ENCODE measurements around the gene HTR3B.
"Not testable (repeated sequence)": the region's sequence is repeated elsewhere in the genome, so short reads cannot be mapped to it uniquely, and the experiment has no call there.

Gene HTR3B

GRCh38 chr11:113888848-113889247 lies 15.7 kb upstream of the HTR3B start:
- Histone ChIP-seq H3K4me1 (ENCODE audit: insufficient read depth, low read length) (peaks cover 17% of the 10 kb centered on the region), H3K27me3 (ENCODE audit: insufficient read depth, low read length) (no peaks in the 10 kb centered on the region), H3K4me3 (ENCODE audit: low read length) (no peak overlapping the region), H3K36me3 (ENCODE audit: insufficient read depth, low read length) (no peaks in the 10 kb centered on the region), H3K9ac (ENCODE audit: low read depth, low read length) (no peak overlapping the region), H3K9me3 (ENCODE audit: insufficient read depth, low read depth, low read length) (no peaks in the 10 kb centered on the region), H3K27ac (ENCODE audit: low read depth, low read length) (no peak overlapping the region)

DNA sequence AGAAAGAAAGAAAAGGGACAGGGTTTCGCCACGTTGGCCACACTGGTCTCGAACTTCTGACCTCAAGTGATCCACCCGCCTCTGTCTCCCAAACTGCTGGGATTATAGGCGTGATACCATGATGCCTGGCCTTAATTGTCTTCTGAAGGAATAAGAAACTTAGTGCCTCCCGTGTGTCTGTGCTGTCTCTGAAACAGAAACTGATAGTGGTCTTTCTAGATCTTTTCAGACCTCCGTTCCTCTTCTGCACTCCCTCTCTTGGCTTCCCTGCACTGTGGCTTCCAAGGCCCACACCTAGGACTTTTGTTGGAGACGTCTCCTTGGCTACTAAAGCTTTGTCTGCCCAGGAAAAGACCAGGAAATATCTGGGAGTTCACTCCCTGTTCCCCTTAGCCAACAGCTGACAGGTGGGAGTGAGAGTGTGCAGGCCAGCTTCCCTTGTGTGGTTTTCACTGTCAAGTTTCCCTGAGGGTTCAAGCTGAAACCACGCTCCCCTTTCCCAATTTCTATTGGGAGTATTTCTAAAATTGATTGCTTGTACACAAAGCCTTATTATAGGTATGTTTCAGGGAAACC lies 10.1 kb upstream of the HTR3B start:
- no peak overlapping the region for H3K4me3 ChIP-seq (ENCODE audit: low read length)
- no peak overlapping the region for H3K9ac ChIP-seq (ENCODE audit: low read depth, low read length)
- no peaks in the 10 kb centered on the region for H3K9me3 ChIP-seq (ENCODE audit: insufficient read depth, low read depth, low read length)
- WGBS: 89% methylated on average over 8 of the region's 9 CpGs
- H3K27me3 ChIP-seq (ENCODE audit: insufficient read depth, low read length): no peaks in the 10 kb centered on the region
- H3K27ac ChIP-seq (ENCODE audit: low read depth, low read length): no peak overlapping the region
- peaks cover 21% of the 10 kb centered on the region for H3K4me1 ChIP-seq (ENCODE audit: insufficient read depth, low read length)
- no peaks in the 10 kb centered on the region for H3K36me3 ChIP-seq (ENCODE audit: insufficient read depth, low read length)

DNA sequence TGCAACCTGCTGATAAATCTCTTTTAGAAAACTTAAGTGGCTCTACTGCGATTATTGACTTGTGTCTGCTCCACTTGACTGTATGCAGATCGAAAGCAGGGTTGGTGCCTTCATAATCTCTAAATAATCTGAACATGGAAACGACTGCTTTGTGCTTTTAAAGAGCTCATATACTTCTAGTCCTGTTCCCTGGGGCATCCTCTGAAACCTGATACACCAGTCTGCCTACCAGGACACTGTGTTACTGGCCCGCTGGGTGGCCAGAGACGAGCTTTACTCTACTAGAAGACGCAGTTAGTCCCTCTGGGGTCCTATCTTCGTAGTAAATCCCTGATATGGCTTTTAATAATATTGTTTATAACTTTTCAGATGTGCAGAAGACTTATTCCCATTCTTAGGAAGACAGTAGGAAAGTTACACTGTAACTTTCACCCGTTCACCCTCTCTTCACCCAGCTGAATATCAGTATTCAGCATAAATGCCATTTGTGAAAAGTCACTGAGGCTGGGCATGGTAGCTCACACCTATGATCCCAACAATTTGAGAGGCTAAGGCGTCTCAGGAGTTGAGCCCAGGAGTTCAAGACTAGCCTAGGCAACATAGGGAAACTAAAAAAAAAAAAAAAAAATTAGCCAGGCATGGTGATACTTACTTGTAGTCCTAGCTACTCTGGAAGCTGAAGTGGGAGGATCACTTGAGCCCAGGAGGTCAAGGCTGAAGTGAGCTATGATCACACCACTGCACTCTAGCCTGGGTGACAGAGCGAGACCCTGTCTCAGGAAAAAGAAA lies 9.0 kb upstream of the HTR3B start:
- H3K9ac ChIP-seq (ENCODE audit: low read depth, low read length): no peak overlapping the region
- 52% methylated on average over 9 of the region's 10 CpGs for WGBS
- H3K9me3 ChIP-seq (ENCODE audit: insufficient read depth, low read depth, low read length): no peaks in the 10 kb centered on the region
- H3K27ac ChIP-seq (ENCODE audit: low read depth, low read length): no peak overlapping the region
- no peaks in the 10 kb centered on the region for H3K27me3 ChIP-seq (ENCODE audit: insufficient read depth, low read length)
- no peak overlapping the region for H3K4me3 ChIP-seq (ENCODE audit: low read length)
- peaks cover 21% of the 10 kb centered on the region for H3K4me1 ChIP-seq (ENCODE audit: insufficient read depth, low read length)
- H3K36me3 ChIP-seq (ENCODE audit: insufficient read depth, low read length): no peaks in the 10 kb centered on the region

DNA sequence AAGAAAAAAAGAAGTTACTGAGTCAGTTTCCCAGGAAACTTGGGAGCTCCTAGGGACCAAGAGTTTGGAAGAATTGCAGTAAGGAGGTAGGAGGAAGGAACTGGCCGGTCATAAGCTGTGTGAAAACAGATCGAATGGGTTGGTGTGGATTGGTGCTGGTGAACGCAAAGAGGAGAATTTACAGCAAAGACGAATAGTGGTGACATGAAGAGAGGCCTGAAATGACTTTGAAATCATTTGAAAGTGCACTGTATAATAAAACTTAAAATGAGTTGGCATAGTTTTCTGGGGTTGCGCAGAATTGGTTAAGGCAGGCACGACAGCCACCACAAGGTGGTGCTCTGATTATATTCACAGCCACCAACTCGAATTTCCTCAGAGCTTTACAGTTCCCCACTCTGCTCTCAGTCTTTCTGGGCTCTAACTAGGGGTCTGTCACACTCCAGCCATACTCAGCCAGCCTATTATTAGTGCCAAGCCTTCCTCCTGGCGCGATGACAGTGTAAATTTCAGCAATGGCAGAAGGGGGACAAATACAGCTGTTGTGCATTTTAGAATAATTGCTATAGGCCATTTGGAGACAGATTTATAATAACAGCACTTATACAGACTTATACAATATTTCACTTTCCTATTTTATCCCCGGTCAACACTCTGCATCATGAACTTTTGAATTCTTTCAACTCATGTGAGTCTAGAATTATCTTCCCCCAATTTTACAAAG lies 8.3 kb upstream of the HTR3B start:
- Histone ChIP-seq H3K27me3 (ENCODE audit: insufficient read depth, low read length) (no peaks in the 10 kb centered on the region), H3K4me1 (ENCODE audit: insufficient read depth, low read length) (peaks cover 21% of the 10 kb centered on the region), H3K9ac (ENCODE audit: low read depth, low read length) (no peak overlapping the region), H3K27ac (ENCODE audit: low read depth, low read length) (no peak overlapping the region), H3K4me3 (ENCODE audit: low read length) (no peak overlapping the region), H3K36me3 (ENCODE audit: insufficient read depth, low read length) (no peaks in the 10 kb centered on the region), H3K9me3 (ENCODE audit: insufficient read depth, low read depth, low read length) (no peaks in the 10 kb centered on the region)
- 31% methylated on average over 10 of the region's 10 CpGs for WGBS

DNA sequence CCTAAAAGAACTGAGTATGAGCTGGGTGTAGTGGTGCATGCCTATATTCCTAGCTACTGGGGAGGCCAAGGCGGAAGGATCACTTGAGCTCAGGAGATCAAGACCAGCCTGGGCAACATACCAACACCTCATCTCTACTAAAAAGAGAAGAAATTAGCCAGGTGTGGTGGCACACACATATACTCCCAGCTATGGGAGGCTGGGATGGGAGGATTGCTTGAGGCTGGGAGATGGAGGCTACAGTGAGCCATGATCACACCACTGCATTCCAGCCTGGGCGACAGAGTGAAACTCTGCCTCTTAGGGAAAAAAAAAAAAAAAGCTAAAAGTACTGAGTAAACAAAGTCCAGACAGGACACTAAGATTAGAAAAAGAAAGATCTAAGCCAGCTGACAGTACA lies 3.5 kb upstream of the HTR3B start:
- H3K36me3 ChIP-seq (ENCODE audit: insufficient read depth, low read length): no peaks in the 10 kb centered on the region
- H3K4me1 ChIP-seq (ENCODE audit: insufficient read depth, low read length): peaks cover 21% of the 10 kb centered on the region
- H3K27me3 ChIP-seq (ENCODE audit: insufficient read depth, low read length): no peaks in the 10 kb centered on the region
- no peak overlapping the region for H3K9ac ChIP-seq (ENCODE audit: low read depth, low read length)
- H3K9me3 ChIP-seq (ENCODE audit: insufficient read depth, low read depth, low read length): no peaks in the 10 kb centered on the region
- WGBS: 100% methylated on average over 1 of the region's 2 CpGs
- no peak overlapping the region for H3K4me3 ChIP-seq (ENCODE audit: low read length)
- no peak overlapping the region for H3K27ac ChIP-seq (ENCODE audit: low read depth, low read length)

DNA sequence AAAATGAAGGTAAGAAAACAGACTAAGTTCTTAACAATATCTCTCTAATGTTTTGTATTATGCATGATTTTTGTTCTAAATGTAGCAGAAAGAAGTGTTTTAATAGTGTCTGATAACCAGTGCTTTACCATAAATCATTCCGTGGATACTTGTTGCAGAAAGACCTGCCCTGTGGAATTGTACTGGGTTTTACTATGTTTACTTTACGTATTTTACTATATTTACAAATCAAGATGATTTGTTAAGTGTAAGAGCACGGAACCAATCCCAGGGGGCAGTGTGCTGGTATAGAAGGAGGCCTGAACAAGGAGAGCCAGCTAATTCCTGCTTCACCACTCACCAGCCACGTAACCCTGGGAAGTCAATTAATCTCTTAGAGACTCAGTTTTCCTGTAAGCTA lies 1.4 kb downstream of the HTR3B start:
- no peaks in the 10 kb centered on the region for H3K27me3 ChIP-seq (ENCODE audit: insufficient read depth, low read length)
- H3K27ac ChIP-seq (ENCODE audit: low read depth, low read length): no peak overlapping the region
- H3K9me3 ChIP-seq (ENCODE audit: insufficient read depth, low read depth, low read length): no peaks in the 10 kb centered on the region
- no peak overlapping the region for H3K9ac ChIP-seq (ENCODE audit: low read depth, low read length)
- H3K4me1 ChIP-seq (ENCODE audit: insufficient read depth, low read length): peaks cover 18% of the 10 kb centered on the region; the same call in 1 of the 2 replicates
- H3K4me3 ChIP-seq (ENCODE audit: low read length): no peak overlapping the region
- WGBS: 53% methylated on average over 3 of the region's 4 CpGs
- H3K36me3 ChIP-seq (ENCODE audit: insufficient read depth, low read length): no peaks in the 10 kb centered on the region

DNA sequence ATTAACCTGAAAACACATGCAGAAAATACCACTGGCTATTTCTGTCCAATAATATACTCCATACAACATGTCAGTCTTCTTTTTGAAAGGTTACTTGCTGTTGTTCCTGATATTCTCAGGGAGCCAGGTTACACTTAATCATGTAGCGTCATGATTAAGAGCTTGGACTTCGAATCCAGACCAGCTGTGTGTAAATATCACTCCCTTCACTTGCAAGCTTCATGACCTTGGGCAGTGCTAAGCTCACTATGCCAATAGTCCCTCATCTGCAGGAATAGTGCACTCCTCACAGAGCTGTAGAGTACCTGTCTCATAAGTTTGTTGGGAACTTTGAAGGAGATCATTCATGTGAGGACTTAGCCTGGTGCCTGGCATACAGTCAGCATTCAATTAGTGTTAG lies 1.9 kb downstream of the HTR3B start:
- Histone ChIP-seq H3K36me3 (ENCODE audit: insufficient read depth, low read length) (no peaks in the 10 kb centered on the region), H3K4me3 (ENCODE audit: low read length) (no peak overlapping the region), H3K9ac (ENCODE audit: low read depth, low read length) (no peak overlapping the region), H3K27me3 (ENCODE audit: insufficient read depth, low read length) (no peaks in the 10 kb centered on the region), H3K4me1 (ENCODE audit: insufficient read depth, low read length) (peaks cover 18% of the 10 kb centered on the region; the same call in 1 of the 2 replicates), H3K27ac (ENCODE audit: low read depth, low read length) (no peak overlapping the region), H3K9me3 (ENCODE audit: insufficient read depth, low read depth, low read length) (no peaks in the 10 kb centered on the region)
- WGBS: 89% methylated on average over 2 of the region's 2 CpGs

DNA sequence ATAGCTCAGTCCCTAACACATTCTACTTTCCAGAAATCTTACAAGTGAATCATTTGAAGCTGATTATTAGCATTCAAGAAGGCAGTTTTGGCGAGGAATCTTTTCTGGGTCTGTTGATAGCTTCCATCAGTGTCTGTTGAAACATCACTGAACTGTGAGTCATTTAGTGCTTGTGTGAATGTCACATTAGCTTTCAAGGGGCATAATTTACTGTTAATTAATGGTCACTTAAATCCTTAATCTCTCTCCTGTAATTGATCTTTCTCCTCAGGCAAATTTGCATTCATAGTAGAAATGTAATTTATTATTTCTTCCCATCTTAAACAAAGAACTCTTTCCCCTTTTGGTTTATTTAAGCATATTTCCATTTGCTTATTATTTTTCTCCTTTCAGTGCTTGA lies 2.6 kb downstream of the HTR3B start:
- Histone ChIP-seq H3K27me3 (ENCODE audit: insufficient read depth, low read length) (no peaks in the 10 kb centered on the region), H3K36me3 (ENCODE audit: insufficient read depth, low read length) (no peaks in the 10 kb centered on the region)
- WGBS: 90% methylated on average over 1 of the region's 1 CpG

GRCh38 chr11:113907681-113908080 lies 3.1 kb downstream of the HTR3B start:
- Histone ChIP-seq H3K9me3 (ENCODE audit: insufficient read depth, low read depth, low read length) (no peaks in the 10 kb centered on the region), H3K4me1 (ENCODE audit: insufficient read depth, low read length) (peaks cover 18% of the 10 kb centered on the region; the same call in 1 of the 2 replicates), H3K9ac (ENCODE audit: low read depth, low read length) (no peak overlapping the region), H3K36me3 (ENCODE audit: insufficient read depth, low read length) (no peaks in the 10 kb centered on the region), H3K27me3 (ENCODE audit: insufficient read depth, low read length) (no peaks in the 10 kb centered on the region), H3K4me3 (ENCODE audit: low read length) (no peak overlapping the region), H3K27ac (ENCODE audit: low read depth, low read length) (no peak overlapping the region)
- WGBS: 88% methylated on average over 8 of the region's 8 CpGs

More for the DNA sequence above, 2.6 kb downstream of the HTR3B start:
- H3K4me1 ChIP-seq (ENCODE audit: insufficient read depth, low read length): peaks cover 18% of the 10 kb centered on the region; the same call in 1 of the 2 replicates
- no peak overlapping the region for H3K4me3 ChIP-seq (ENCODE audit: low read length)
- H3K27ac ChIP-seq (ENCODE audit: low read depth, low read length): no peak overlapping the region
- no peak overlapping the region for H3K9ac ChIP-seq (ENCODE audit: low read depth, low read length)
- H3K9me3 ChIP-seq (ENCODE audit: insufficient read depth, low read depth, low read length): no peaks in the 10 kb centered on the region

DNA sequence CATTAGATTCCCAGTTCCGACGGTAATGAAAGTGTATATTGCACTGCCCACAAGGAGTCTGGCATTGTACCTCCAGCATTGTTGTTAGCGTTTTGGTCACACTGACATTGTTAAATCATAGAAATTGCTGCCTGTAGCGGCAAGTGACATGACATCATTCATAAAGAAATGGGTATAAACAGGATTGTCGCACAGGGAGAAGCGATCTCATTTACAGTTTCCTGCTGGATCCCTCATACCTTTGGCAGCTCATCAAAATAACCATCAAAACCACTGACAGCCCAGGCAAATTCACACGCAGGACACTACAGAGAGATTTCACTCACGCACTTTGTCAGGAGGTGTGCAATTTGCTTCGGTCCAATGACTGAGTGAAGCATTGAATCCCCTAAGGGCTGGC lies 3.5 kb downstream of the HTR3B start:
- Histone ChIP-seq H3K4me1 (ENCODE audit: insufficient read depth, low read length) (peaks cover 18% of the 10 kb centered on the region; the same call in 1 of the 2 replicates), H3K9me3 (ENCODE audit: insufficient read depth, low read depth, low read length) (no peaks in the 10 kb centered on the region), H3K27ac (ENCODE audit: low read depth, low read length) (no peak overlapping the region), H3K36me3 (ENCODE audit: insufficient read depth, low read length) (no peaks in the 10 kb centered on the region), H3K4me3 (ENCODE audit: low read length) (no peak overlapping the region), H3K9ac (ENCODE audit: low read depth, low read length) (no peak overlapping the region), H3K27me3 (ENCODE audit: insufficient read depth, low read length) (no peaks in the 10 kb centered on the region)
- 91% methylated on average over 9 of the region's 9 CpGs for WGBS

DNA sequence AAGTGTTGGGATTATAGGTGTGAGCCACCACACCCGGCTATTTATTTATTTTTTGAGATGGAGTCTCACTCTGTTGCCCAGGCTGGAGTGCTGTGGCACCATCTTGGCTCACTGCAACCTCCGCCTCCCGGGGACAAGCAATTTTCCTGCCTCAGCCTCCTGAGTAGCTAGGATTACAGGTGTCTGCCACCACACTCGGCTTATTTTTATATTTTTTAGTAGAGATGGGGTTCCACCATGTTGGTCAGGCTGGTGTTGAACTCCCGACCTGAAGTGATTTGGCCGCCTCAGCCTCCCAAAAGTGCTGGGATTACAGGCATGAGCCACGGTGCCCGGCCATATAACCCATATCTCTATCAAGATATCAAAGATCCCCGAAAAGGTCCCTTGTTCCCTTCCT lies 6.9 kb downstream of the HTR3B start:
- H3K4me3 ChIP-seq (ENCODE audit: low read length): not testable (repeated sequence)

More for the DNA sequence above, 6.9 kb downstream of the HTR3B start:
- not testable (repeated sequence) for H3K27ac ChIP-seq (ENCODE audit: low read depth, low read length); H3K9ac ChIP-seq (ENCODE audit: low read depth, low read length); H3K9me3 ChIP-seq (ENCODE audit: insufficient read depth, low read depth, low read length); H3K27me3 ChIP-seq (ENCODE audit: insufficient read depth, low read length); H3K36me3 ChIP-seq (ENCODE audit: insufficient read depth, low read length); H3K4me1 ChIP-seq (ENCODE audit: insufficient read depth, low read length)
- WGBS: 95% methylated on average over 9 of the region's 9 CpGs

Measured in HUES64 (cell line).